ENCODE measurements around the gene EDRF1. TPM values are rescaled to one million over a fixed set of nuclear protein-coding genes. Genes with fewer than 3 reads are reported as not detected.

The EDRF1 gene
- total and polyA plus RNA-seq, 5 donors from 2014 or later = 12.8 to 52.3 (median 13.7) TPM

DNA sequence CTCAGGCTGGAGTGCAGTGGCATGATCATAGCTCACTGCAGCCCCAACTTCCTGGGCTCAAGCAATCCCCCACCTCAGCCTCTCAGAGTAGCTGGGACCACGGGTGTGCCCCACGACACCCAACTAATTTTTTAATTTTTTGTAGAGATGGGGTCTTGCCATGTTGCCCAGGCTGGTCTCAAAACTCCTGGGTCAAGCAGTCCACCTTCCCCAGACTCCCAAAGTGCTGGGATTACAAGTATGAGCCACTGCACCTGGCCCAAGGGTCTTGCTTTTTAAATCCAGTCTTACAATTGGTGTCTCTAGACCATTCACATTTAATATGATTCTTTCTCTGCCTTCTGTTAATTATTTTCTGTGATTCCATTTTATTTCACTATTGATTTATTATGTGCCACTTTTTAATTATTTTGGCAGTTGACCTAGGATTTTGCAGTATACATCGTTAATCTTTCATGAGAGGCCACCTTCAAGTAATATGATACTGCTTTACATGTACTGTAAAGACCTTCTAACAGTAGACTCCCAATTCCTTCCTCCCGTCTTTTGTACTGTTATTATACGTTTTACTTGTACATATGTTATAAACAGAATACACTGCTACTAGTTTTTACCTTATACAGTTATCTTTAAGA, 37.5 kb downstream of the EDRF1 start:
- Histone ChIP-seq H3K4me1 (ENCODE audit: control insufficient read depth, insufficient read depth, low read length, poor library complexity, severe bottlenecking) (no peaks in the 10 kb centered on the region), H3K27ac (ENCODE audit: insufficient read depth, low read length, poor library complexity, severe bottlenecking) (no peak overlapping the region), H3K9me3 (ENCODE audit: control insufficient read depth in 2 of 2, low read length in 2 of 2) (no peaks in the 10 kb centered on the region), H3K36me3 (ENCODE audit: control insufficient read depth, insufficient read depth, low read length) (peaks cover 82% of the 10 kb centered on the region), H3K27me3 (ENCODE audit: control insufficient read depth, insufficient read depth, low read length) (no peaks in the 10 kb centered on the region), H3K4me3 (ENCODE audit: low read depth, low read length) (no peak overlapping the region)
- H3K27me3 Mint-ChIP-seq = no peaks in the 10 kb centered on the region
- no peak overlapping the region for H3K27ac Mint-ChIP-seq
- H3K4me1 Mint-ChIP-seq = peaks cover 9 to 21% (median 15%) of the 10 kb centered on the region in 4 donors
- ATAC-seq (ENCODE audit: low read depth in 2 of 2) (no peak), DNase-seq (no peak)
- H3K9me3 Mint-ChIP-seq = no peaks in the 10 kb centered on the region
- peaks cover 60% of the 10 kb centered on the region for H3K36me3 Mint-ChIP-seq
- no peak overlapping the region for H3K4me3 Mint-ChIP-seq

DNA sequence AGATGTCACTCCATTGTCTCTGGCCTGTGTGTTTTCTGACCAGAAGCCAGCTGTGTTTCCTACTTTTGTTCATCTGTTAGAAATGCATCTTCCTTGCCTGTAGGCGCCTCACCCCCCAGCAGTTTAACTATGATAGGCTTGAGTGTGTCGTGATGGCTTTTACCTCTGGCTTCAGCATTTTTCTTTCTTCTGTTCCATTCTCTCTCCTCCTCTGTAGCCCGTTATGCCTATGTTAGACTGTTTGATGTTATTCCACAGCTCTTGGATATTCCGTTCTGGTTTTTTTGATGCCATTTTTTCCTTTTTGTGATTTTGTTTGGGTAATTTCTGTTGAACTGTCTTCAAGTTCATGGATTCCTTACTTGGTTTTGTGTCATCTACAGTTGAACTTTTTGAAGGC, 38.2 kb downstream of the EDRF1 start:
- H3K27me3 ChIP-seq (ENCODE audit: control insufficient read depth, insufficient read depth, low read length) = no peaks in the 10 kb centered on the region
- peaks cover 84% of the 10 kb centered on the region for H3K36me3 ChIP-seq (ENCODE audit: control insufficient read depth, insufficient read depth, low read length)
- no peak overlapping the region for H3K4me3 ChIP-seq (ENCODE audit: low read depth, low read length)
- no peak overlapping the region for H3K27ac ChIP-seq (ENCODE audit: insufficient read depth, low read length, poor library complexity, severe bottlenecking)
- no peaks in the 10 kb centered on the region for H3K4me1 ChIP-seq (ENCODE audit: control insufficient read depth, insufficient read depth, low read length, poor library complexity, severe bottlenecking)
- no peaks in the 10 kb centered on the region for H3K9me3 ChIP-seq (ENCODE audit: control insufficient read depth in 2 of 2, low read length in 2 of 2)
- H3K4me3 Mint-ChIP-seq = no peak overlapping the region
- H3K9me3 Mint-ChIP-seq = no peaks in the 10 kb centered on the region
- DNase-seq (no peak), ATAC-seq (ENCODE audit: low read depth in 2 of 2) (no peak)
- H3K36me3 Mint-ChIP-seq = peaks cover 60% of the 10 kb centered on the region
- H3K27ac Mint-ChIP-seq = no peak overlapping the region
- no peaks in the 10 kb centered on the region for H3K27me3 Mint-ChIP-seq
- H3K4me1 Mint-ChIP-seq = peaks cover 9 to 21% (median 14%) of the 10 kb centered on the region in 4 donors

DNA sequence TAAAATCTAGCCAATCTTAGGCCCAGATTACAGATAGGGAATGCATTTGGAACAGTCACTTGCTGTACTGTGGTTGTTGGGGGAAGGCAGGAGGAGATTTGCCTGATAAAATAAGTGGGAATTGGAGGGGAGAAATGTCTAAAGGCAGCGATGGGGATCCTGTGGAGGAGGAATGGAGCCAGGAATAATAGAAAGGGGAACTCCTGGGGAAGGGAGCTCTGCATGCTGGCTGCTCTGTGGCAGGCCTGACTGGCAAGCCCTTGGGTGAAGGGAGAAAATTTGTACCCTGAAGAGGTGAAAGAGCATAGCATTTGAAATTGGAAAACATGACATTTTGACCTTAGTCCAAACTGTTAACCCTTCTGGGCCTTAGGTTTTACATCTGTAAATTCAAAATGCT, 42.5 kb downstream of the EDRF1 start:
- Histone ChIP-seq H3K36me3 (ENCODE audit: control insufficient read depth, insufficient read depth, low read length) (peaks cover 87% of the 10 kb centered on the region), H3K9me3 (ENCODE audit: control insufficient read depth in 2 of 2, low read length in 2 of 2) (no peaks in the 10 kb centered on the region), H3K4me1 (ENCODE audit: control insufficient read depth, insufficient read depth, low read length, poor library complexity, severe bottlenecking) (no peaks in the 10 kb centered on the region), H3K27ac (ENCODE audit: insufficient read depth, low read length, poor library complexity, severe bottlenecking) (no peak overlapping the region), H3K4me3 (ENCODE audit: low read depth, low read length) (no peak overlapping the region), H3K27me3 (ENCODE audit: control insufficient read depth, insufficient read depth, low read length) (no peaks in the 10 kb centered on the region)
- no peak for ATAC-seq (ENCODE audit: low read depth in 2 of 2)
- no peak for DNase-seq
- Mint-ChIP-seq H3K9me3 (no peaks in the 10 kb centered on the region), H3K4me3 (no peak overlapping the region), H3K36me3 (peaks cover 58% of the 10 kb centered on the region), H3K4me1 (peaks cover 0 to 13% (median 3%) of the 10 kb centered on the region in 4 donors), H3K27me3 (no peaks in the 10 kb centered on the region), H3K27ac (no peak overlapping the region)

GRCh38 chr10:125762692-125763648, 43.5 kb downstream of the EDRF1 start:
- no peaks in the 10 kb centered on the region for H3K27me3 ChIP-seq (ENCODE audit: control insufficient read depth, insufficient read depth, low read length)
- H3K4me1 ChIP-seq (ENCODE audit: control insufficient read depth, insufficient read depth, low read length, poor library complexity, severe bottlenecking) = no peaks in the 10 kb centered on the region
- peaks cover 86% of the 10 kb centered on the region for H3K36me3 ChIP-seq (ENCODE audit: control insufficient read depth, insufficient read depth, low read length)
- Mint-ChIP-seq H3K9me3 (no peaks in the 10 kb centered on the region), H3K27ac (peak overlapping the region in 1 of 3 donors; percentile 17), H3K4me3 (no peak overlapping the region), H3K4me1 (peaks cover 0 to 6% (median 2%) of the 10 kb centered on the region in 4 donors), H3K27me3 (no peaks in the 10 kb centered on the region), H3K36me3 (peaks cover 50% of the 10 kb centered on the region)
- DNase-seq (no peak), ATAC-seq (ENCODE audit: low read depth in 2 of 2) (no peak)
- H3K4me3 ChIP-seq (ENCODE audit: low read depth, low read length) = no peak overlapping the region
- no peaks in the 10 kb centered on the region for H3K9me3 ChIP-seq (ENCODE audit: control insufficient read depth in 2 of 2, low read length in 2 of 2)
- H3K27ac ChIP-seq (ENCODE audit: insufficient read depth, low read length, poor library complexity, severe bottlenecking) = no peak overlapping the region

DNA sequence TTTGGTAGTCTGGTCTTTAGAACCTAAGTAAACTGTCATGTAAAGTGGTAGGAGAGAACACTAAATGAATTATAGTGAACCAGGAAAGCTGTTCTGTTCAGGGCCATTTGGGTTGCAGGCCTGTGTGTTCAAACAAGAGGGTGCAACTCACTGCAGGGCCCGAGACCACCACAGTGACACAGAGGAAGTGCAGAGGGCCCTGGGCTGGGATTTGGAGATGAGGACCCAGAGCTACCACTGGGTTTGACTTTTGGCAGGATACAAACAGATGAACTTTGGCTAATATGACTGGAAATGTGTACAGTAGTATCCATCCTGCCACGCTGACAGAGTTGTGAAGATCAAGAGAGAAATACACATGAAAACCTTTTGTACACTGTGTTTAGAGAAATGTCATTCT, 46.3 kb downstream of the EDRF1 start:
- Mint-ChIP-seq H3K4me3 (no peak overlapping the region), H3K27ac (no peak overlapping the region), H3K4me1 (peaks cover 0 to 3% (median 0%) of the 10 kb centered on the region in 4 donors), H3K27me3 (no peaks in the 10 kb centered on the region), H3K9me3 (no peaks in the 10 kb centered on the region), H3K36me3 (peaks cover 45% of the 10 kb centered on the region)
- H3K4me1 ChIP-seq (ENCODE audit: control insufficient read depth, insufficient read depth, low read length, poor library complexity, severe bottlenecking) = no peaks in the 10 kb centered on the region
- H3K9me3 ChIP-seq (ENCODE audit: control insufficient read depth in 2 of 2, low read length in 2 of 2) = no peaks in the 10 kb centered on the region
- H3K36me3 ChIP-seq (ENCODE audit: control insufficient read depth, insufficient read depth, low read length) = peaks cover 61% of the 10 kb centered on the region
- no peak for DNase-seq
- no peak overlapping the region for H3K27ac ChIP-seq (ENCODE audit: insufficient read depth, low read length, poor library complexity, severe bottlenecking)
- no peak for ATAC-seq (ENCODE audit: low read depth in 2 of 2)
- H3K4me3 ChIP-seq (ENCODE audit: low read depth, low read length) = no peak overlapping the region
- no peaks in the 10 kb centered on the region for H3K27me3 ChIP-seq (ENCODE audit: control insufficient read depth, insufficient read depth, low read length)

GRCh38 chr10:125766511-125766910, 47.0 kb downstream of the EDRF1 start:
- DNase-seq = no peak
- peaks cover 41% of the 10 kb centered on the region for H3K36me3 Mint-ChIP-seq
- no peak overlapping the region for H3K27ac ChIP-seq (ENCODE audit: insufficient read depth, low read length, poor library complexity, severe bottlenecking)
- H3K27ac Mint-ChIP-seq = peak overlapping the region in 1 of 3 donors; percentile 11
- no peaks in the 10 kb centered on the region for H3K9me3 ChIP-seq (ENCODE audit: control insufficient read depth in 2 of 2, low read length in 2 of 2)
- no peak overlapping the region for H3K4me3 Mint-ChIP-seq
- H3K9me3 Mint-ChIP-seq = no peaks in the 10 kb centered on the region
- peaks cover 0 to 3% (median 0%) of the 10 kb centered on the region in 4 donors for H3K4me1 Mint-ChIP-seq
- H3K27me3 ChIP-seq (ENCODE audit: control insufficient read depth, insufficient read depth, low read length) = no peaks in the 10 kb centered on the region
- no peaks in the 10 kb centered on the region for H3K4me1 ChIP-seq (ENCODE audit: control insufficient read depth, insufficient read depth, low read length, poor library complexity, severe bottlenecking)
- no peaks in the 10 kb centered on the region for H3K27me3 Mint-ChIP-seq
- H3K4me3 ChIP-seq (ENCODE audit: low read depth, low read length) = no peak overlapping the region
- peaks cover 54% of the 10 kb centered on the region for H3K36me3 ChIP-seq (ENCODE audit: control insufficient read depth, insufficient read depth, low read length)
- ATAC-seq (ENCODE audit: low read depth in 2 of 2) = no peak

DNA sequence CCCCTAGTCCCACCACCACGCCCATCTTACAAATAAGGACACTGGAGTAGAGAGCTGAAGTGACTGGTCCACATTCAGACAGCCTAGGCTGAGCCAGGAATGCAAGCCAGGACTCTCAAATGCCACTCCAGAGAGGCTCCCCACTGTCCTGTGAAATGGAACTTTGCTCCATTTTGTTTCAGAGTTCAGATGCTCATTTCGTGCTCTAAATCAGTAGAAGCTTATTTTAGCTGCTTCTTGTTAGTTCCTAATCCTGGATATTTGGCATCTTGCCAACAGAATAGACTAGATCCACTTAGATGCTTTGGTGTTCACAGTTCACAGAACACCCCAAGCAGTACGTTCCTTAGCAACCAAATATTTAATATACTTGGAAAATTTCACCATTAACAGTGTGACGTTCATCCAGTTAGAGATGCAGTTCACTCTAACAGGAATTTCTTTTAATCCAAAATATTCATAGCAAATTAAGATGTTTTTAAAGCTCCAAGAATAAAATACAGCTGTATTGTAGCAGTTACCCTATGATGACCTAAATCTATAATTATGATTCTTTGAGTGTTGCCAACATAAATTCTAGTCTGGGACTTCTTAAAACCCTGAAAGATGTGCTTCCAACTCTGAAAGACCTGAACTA, 48.8 kb downstream of the EDRF1 start:
- no peak overlapping the region for H3K27ac ChIP-seq (ENCODE audit: insufficient read depth, low read length, poor library complexity, severe bottlenecking)

More for the DNA sequence above, 48.8 kb downstream of the EDRF1 start:
- ATAC-seq (ENCODE audit: low read depth in 2 of 2) (no peak), DNase-seq (no peak)
- Histone ChIP-seq H3K4me1 (ENCODE audit: control insufficient read depth, insufficient read depth, low read length, poor library complexity, severe bottlenecking) (no peaks in the 10 kb centered on the region), H3K4me3 (ENCODE audit: low read depth, low read length) (no peak overlapping the region), H3K36me3 (ENCODE audit: control insufficient read depth, insufficient read depth, low read length) (peaks cover 38% of the 10 kb centered on the region), H3K9me3 (ENCODE audit: control insufficient read depth in 2 of 2, low read length in 2 of 2) (no peaks in the 10 kb centered on the region), H3K27me3 (ENCODE audit: control insufficient read depth, insufficient read depth, low read length) (no peaks in the 10 kb centered on the region)
- Mint-ChIP-seq H3K4me3 (no peak overlapping the region), H3K9me3 (no peaks in the 10 kb centered on the region), H3K36me3 (peaks cover 30% of the 10 kb centered on the region), H3K27me3 (no peaks in the 10 kb centered on the region), H3K4me1 (peaks cover 0 to 3% (median 0%) of the 10 kb centered on the region in 4 donors), H3K27ac (peak overlapping the region in 2 of 3 donors; percentile 41 to 61)

Data from CD4-positive, CD25-positive, alpha-beta regulatory T cell (primary cell).